ENCODE results near the gene TENT5C.

DNA sequence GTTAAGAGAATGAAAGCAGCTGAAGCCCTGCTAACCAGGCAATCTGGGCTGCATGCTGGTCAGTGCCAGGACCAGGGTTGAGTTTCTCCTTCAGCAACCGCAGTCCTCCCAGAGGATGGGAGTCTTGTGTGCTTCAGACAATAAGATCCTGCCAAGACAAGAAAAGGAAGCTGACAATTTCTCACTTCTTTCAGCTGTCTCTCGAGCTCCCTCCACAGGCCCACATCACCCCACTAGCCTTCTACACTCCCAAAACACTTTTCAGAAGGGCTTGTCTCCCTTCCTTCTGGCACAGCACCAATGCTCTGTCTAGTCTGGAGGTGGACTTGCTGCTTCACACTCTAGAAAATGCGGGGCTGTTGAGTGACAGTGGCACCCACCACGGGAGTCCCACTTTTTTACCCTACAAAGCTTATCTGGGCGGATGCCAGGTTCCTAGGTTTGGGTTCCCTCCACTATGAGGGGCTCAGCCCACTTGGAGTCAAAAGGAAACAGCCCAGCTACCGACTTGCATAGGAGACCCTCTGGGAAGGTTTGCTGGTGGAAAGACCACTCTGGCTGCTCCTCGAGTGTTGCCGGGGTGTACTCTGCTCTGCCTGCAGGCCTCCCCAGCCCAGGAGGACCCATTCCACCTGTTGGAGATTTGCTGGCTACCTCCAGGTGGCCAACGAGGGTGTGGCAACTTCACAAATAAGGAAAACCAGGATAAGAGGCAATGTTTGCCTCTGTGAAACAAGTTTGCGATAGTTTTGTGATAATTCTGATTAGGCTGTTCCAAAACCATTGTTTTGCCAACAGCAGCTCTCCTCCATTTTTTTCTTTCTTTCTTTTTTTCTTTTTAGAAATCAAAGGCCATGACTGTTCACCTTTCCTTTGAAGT lies 68.9 kb downstream of the TENT5C start:
- TF ChIP-seq RARB (CRISPR knock-in tag; IDR thresholded peaks at IDR 0.05): no peak
- TF ChIP-seq GLIS3 (CRISPR knock-in tag; IDR thresholded peaks at IDR 0.05): no peak
- no peak for TF ChIP-seq ARNTL (CRISPR knock-in tag; IDR thresholded peaks at IDR 0.05; ENCODE audit: borderline replicate concordance, low read depth)
- TF ChIP-seq ZFP3 (CRISPR knock-in tag; IDR thresholded peaks at IDR 0.05): no peak
- TF ChIP-seq SNAI2 (CRISPR knock-in tag; IDR thresholded peaks at IDR 0.05): no peak
- no peak for TF ChIP-seq TCF4 (CRISPR knock-in tag; IDR thresholded peaks at IDR 0.05; ENCODE audit: borderline replicate concordance)
- TF ChIP-seq CSDC2 (CRISPR knock-in tag; IDR thresholded peaks at IDR 0.05): no peak
- TF ChIP-seq PATZ1 (CRISPR knock-in tag; IDR thresholded peaks at IDR 0.05; ENCODE audit: borderline replicate concordance): no peak
- no peak for TF ChIP-seq CSRNP3 (CRISPR knock-in tag; IDR thresholded peaks at IDR 0.05)
- TF ChIP-seq ZFP30 (CRISPR knock-in tag; IDR thresholded peaks at IDR 0.05): no peak
- no peak for TF ChIP-seq CREB5 (CRISPR knock-in tag; IDR thresholded peaks at IDR 0.05; ENCODE audit: low read depth)
- no peak for TF ChIP-seq ZC3H10 (CRISPR knock-in tag; IDR thresholded peaks at IDR 0.05)
- no peak for TF ChIP-seq OSR1 (CRISPR knock-in tag; IDR thresholded peaks at IDR 0.05)

Measured in SK-N-SH treated with all-trans-retinoic acid at 6 μM for 48 hours (cell line).